Measurements from ENCODE around the gene SMIM24.
"Not testable (repeated sequence)": the region's sequence is repeated elsewhere in the genome, so short reads cannot be mapped to it uniquely, and the experiment has no call there.

SMIM24 gene

DNA sequence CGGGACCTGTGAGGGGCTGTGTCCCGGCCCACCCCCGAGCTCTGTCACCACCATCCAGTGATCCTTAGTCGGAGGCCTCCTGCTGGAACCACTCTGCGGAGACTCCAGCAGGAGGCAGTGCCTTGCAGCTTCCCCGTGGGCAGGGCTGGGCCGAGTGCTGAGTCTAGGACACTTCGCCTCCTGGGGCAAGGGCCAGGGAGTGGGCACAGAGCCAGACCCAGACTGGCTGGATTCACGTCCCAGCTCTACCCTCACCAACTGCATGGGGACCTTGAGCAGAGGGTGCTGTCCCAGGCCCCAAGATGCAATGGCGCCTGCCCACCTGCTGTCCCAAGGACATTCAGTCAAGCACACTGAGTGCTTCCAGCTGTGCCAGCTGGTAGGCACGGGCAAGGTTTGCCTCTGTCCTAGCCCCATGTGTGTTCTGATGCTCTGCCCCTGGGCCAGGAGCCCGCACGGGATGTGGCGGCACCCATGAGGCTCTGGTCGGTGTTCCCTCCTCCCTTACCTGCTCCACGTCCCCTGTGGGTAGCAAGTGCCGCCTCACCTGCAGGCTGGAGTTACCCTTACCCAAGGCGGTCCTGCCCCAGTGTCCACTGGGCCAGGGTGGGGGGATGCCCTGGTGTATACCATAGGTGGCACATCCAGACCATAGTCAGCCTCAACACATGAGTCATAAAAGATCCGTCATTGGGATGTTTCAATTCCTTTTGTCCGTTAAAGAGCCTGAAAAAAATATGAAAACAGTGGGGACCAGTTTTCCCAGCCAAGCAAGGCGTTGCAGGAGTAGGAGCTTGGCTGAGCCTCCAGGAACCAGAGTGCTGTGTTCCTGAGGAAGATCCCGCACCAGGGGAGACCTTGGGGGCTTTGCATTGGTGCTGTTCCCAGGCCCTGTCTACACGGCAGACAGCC is 33.2 kb upstream of the SMIM24 start:
- Histone ChIP-seq H3K4me3 (ENCODE audit: low read length) (no peak overlapping the region), H3K4me2 (ENCODE audit: low read length) (no peak overlapping the region), H3K36me3 (ENCODE audit: insufficient read depth, low read length) (peaks cover 30% of the 10 kb centered on the region), H3K4me1 (ENCODE audit: control insufficient read depth, insufficient read depth, low read length) (peaks cover 41% of the 10 kb centered on the region), H3K9me3 (replicated peaks; ENCODE audit: low read length) (no peaks in the 10 kb centered on the region), H3K27me3 (ENCODE audit: control insufficient read depth, insufficient read depth, low read length) (no peaks in the 10 kb centered on the region), H3K9ac (ENCODE audit: low read depth, low read length) (no peak overlapping the region)

DNA sequence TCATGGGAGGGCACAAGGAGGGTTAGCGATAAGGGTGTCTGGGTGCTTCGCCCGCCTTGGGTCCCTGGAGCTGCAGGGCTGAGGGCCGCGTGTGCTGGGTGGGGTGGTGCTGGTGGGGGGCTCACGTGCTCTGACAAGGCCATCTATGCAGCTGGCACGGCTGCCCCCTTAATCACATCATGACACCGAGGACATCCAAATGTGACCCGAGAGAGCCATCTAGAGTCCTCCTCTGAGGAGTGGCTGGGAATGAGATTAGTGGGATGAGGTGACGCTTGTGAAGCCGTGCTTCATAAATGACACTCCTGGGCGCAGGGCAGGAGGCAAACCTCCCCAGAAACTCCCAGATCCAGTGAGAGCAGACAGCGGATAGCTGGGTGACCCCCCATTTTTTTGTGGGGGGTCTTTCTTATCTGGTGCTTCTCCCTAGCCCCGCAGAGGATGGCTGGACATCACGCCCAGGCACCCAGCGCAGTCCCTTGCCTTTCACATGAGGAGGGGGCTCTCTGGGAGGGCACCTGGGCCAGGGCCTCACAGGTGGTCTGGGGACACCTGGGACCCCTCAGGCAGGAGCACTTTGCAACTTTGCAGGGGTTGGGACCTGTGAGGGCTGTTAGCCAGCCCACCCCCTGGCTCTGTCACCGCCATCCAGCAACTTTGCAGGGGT is 32.4 kb upstream of the SMIM24 start:
- peaks cover 45% of the 10 kb centered on the region for H3K4me1 ChIP-seq (ENCODE audit: control insufficient read depth, insufficient read depth, low read length)

DNA sequence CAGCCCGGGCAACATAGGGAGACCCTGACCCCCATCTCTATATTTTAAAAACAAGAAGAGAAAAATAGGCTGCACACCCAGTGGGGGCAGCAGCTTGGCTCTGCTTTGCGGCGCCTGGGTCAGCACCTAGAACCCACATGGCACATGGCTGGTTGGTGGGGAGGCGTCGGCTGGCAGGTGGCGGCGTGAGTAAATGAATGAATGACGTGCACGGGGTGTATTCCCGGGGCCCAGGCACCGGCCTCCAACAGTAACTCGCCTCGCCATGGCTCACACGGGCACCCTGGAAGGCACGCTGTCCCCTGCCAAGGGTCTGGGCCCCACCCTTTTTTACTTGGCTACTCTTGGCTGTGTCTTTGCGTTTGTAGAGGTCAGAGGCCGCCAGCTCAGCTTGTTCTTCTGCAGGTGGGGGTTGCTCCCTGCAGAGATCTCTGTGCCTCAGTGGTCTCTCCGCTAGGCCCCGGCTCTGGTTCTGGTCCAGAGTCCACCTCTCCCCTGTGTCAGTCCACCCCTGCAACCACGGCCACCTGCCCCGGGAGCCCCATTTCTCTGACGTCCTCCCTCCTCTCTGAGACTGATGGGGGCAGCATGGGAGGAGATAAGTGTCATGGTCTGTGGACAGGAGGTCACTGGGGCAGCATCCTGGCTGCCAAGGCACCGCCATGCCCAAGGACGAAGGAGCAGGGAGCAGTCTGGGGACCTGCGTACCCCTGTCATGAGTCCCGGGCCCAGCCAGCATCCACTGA is 31.4 kb upstream of the SMIM24 start:
- no peak overlapping the region for H3K4me3 ChIP-seq (ENCODE audit: low read length)
- H3K9ac ChIP-seq (ENCODE audit: low read depth, low read length): no peak overlapping the region
- no peak overlapping the region for H3K4me2 ChIP-seq (ENCODE audit: low read length)
- H3K4me1 ChIP-seq (ENCODE audit: control insufficient read depth, insufficient read depth, low read length): peaks cover 51% of the 10 kb centered on the region
- no peaks in the 10 kb centered on the region for H3K9me3 ChIP-seq (replicated peaks; ENCODE audit: low read length)
- H3K36me3 ChIP-seq (ENCODE audit: insufficient read depth, low read length): peaks cover 30% of the 10 kb centered on the region
- no peaks in the 10 kb centered on the region for H3K27me3 ChIP-seq (ENCODE audit: control insufficient read depth, insufficient read depth, low read length)

More for the DNA sequence above, 32.4 kb upstream of the SMIM24 start:
- Histone ChIP-seq H3K4me3 (ENCODE audit: low read length) (no peak overlapping the region), H3K36me3 (ENCODE audit: insufficient read depth, low read length) (peaks cover 30% of the 10 kb centered on the region), H3K9me3 (replicated peaks; ENCODE audit: low read length) (no peaks in the 10 kb centered on the region), H3K4me2 (ENCODE audit: low read length) (no peak overlapping the region), H3K27me3 (ENCODE audit: control insufficient read depth, insufficient read depth, low read length) (no peaks in the 10 kb centered on the region), H3K9ac (ENCODE audit: low read depth, low read length) (no peak overlapping the region)

DNA sequence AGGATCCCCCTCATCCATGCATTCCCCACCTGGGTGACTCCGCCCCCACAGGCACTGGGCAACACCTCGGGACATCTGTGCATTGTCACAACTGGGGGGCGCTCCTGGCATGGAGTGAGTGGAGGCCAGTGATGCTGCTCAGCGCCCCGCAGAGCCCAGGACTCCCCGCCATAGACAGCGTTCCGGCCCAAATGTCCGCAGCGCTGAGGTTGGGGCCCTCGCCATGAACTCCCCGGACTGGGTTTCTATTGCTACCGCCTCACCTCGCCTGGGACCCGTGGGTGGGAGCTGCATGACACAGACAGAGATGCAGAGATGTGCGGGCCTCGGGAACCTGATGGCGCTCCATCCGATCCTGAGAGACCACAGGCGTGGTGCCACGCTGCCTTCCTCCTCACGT is 30.4 kb upstream of the SMIM24 start:
- Histone ChIP-seq H3K9ac (ENCODE audit: low read depth, low read length) (no peak overlapping the region), H3K9me3 (replicated peaks; ENCODE audit: low read length) (no peaks in the 10 kb centered on the region), H3K36me3 (ENCODE audit: insufficient read depth, low read length) (peaks cover 30% of the 10 kb centered on the region), H3K27me3 (ENCODE audit: control insufficient read depth, insufficient read depth, low read length) (no peaks in the 10 kb centered on the region), H3K4me3 (ENCODE audit: low read length) (no peak overlapping the region), H3K4me2 (ENCODE audit: low read length) (no peak overlapping the region), H3K4me1 (ENCODE audit: control insufficient read depth, insufficient read depth, low read length) (peaks cover 43% of the 10 kb centered on the region)

DNA sequence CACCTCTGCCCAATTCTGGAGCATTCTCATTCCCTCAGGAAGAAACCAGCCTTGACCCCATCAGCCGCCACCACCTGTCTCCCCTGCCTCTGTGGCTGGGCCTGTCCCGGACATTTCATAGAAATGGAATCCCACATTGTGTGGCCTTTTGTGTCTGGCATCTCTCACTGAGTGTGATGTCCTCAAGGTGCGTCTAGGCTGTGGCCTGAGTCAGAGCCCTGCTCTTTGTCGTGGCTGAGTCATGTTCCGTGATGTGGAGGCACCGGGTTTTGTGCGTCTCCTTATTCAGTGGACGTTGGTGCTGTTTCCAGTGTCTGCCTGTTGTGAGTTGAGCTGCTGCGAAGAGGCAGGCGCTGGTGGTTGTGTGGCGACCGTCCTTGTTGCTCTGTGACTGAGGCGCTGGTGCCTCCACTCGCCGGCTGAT is 29.3 kb upstream of the SMIM24 start:
- Histone ChIP-seq H3K27me3 (ENCODE audit: control insufficient read depth, insufficient read depth, low read length) (no peaks in the 10 kb centered on the region), H3K9me3 (replicated peaks; ENCODE audit: low read length) (no peaks in the 10 kb centered on the region), H3K4me3 (ENCODE audit: low read length) (no peak overlapping the region), H3K9ac (ENCODE audit: low read depth, low read length) (no peak overlapping the region), H3K4me2 (ENCODE audit: low read length) (no peak overlapping the region), H3K4me1 (ENCODE audit: control insufficient read depth, insufficient read depth, low read length) (peaks cover 43% of the 10 kb centered on the region), H3K36me3 (ENCODE audit: insufficient read depth, low read length) (peaks cover 30% of the 10 kb centered on the region)

DNA sequence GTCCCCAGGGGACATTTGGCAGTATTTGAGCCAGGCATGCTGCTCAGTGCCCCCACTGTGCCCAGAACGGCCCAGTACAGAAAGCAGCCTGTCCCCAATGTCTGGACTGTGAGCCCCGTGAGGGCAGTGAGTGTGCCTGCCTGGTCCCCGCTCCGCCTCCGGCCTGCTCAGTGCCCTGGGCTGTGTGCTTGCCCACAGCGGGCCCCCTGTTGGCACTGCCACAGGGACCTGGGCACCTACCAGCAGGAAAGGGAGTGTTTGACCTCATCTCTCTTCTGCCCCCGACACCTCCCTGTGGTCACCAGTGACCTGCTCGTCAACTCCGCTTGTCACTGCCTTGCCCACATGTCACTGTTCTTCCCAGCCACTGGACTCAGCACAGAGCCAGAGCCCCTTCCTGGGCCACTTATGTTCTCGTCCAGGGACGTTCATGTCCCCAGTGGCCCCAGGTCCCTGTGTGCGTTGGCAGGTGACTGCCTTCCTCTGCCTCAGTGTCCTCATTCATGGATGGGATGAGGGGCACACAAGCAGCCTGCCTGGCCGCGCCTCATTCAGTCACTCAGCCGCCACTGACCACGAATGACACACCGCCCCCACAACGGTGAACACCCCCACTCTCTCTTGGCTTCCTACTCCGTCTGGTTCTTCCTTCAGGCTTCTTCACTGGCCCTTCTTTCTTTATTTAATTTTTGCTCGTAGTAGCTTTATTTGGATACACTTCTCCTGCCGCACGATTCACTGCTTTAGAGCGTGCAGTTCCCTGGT is 28.6 kb upstream of the SMIM24 start:
- H3K4me2 ChIP-seq (ENCODE audit: low read length): peak overlapping the region; percentile 37
- no peaks in the 10 kb centered on the region for H3K27me3 ChIP-seq (ENCODE audit: control insufficient read depth, insufficient read depth, low read length)
- no peak overlapping the region for H3K9ac ChIP-seq (ENCODE audit: low read depth, low read length)
- peaks cover 30% of the 10 kb centered on the region for H3K36me3 ChIP-seq (ENCODE audit: insufficient read depth, low read length)
- no peak overlapping the region for H3K4me3 ChIP-seq (ENCODE audit: low read length)
- peaks cover 36% of the 10 kb centered on the region for H3K4me1 ChIP-seq (ENCODE audit: control insufficient read depth, insufficient read depth, low read length)
- H3K9me3 ChIP-seq (replicated peaks; ENCODE audit: low read length): no peaks in the 10 kb centered on the region

DNA sequence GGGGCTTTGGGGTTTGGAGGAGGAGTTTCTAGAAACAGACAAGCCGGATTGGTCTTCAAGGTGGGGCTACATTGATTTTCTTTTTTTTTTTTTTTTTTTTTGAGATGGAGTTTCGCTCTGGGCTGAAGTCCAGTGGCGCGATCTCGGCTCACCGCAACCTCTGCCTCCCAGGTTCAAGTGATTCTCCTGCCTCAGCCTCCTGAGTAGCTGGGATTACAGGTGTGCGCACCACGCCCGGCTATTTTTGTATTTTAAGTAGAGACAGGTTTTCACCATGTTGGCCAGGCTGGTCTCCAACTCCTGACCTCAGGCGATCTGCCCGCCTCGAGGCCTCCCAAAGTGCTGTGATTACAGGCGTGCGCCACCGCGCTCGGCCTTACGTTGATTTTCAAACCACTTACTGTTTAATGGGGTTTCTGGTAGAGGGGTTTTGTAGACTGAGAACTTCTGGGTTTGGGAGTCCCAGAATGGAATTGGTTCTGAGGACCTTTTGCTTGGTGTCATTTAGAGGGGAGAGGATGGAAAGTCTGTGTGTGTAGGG is 27.9 kb upstream of the SMIM24 start:
- H3K27me3 ChIP-seq (ENCODE audit: control insufficient read depth, insufficient read depth, low read length); H3K9ac ChIP-seq (ENCODE audit: low read depth, low read length); H3K9me3 ChIP-seq (replicated peaks; ENCODE audit: low read length): not testable (repeated sequence)
- Histone ChIP-seq H3K4me1 (ENCODE audit: control insufficient read depth, insufficient read depth, low read length) (peaks cover 30% of the 10 kb centered on the region), H3K4me2 (ENCODE audit: low read length) (peak overlapping the region; percentile 96), H3K4me3 (ENCODE audit: low read length) (peak overlapping the region; percentile 99), H3K36me3 (ENCODE audit: insufficient read depth, low read length) (peaks cover 26% of the 10 kb centered on the region)

DNA sequence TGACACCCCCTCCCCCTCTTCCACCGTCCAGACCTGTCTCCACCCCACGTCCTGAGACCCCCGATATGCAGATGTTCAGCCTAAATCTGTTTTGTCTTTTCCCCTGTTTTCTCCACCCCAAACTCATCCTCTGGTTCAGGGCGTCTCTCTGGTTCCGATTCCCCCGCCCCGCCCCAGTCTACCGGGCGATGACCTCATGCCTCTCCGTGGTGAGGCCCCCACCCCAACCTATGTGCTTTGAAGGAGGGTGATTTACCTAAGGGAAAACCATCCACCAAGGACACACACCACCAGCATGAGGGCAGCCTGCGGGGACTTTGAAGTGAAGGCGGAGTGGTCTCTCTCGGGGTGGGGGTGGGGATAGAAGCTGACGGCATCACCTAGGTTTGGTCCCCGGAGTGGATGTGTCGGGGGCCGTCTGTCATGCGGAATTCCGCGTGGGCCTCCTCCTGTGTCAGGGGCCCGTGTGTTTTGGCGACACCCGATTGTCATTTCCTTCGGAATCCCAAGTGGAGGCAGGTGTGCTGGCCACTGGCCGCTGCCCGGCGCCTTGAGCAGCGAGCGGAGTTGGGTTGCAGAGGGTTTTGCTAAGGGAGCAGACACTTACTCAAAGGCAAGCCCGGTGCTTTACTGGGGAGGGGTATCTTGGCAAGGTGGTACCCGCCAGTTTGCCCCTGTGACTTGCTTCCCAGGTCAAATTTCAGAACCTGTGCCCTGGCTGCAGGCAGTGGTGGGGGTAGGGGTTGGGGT is 27.2 kb upstream of the SMIM24 start:
- H3K36me3 ChIP-seq (ENCODE audit: insufficient read depth, low read length): peaks cover 23% of the 10 kb centered on the region
- no peaks in the 10 kb centered on the region for H3K27me3 ChIP-seq (ENCODE audit: control insufficient read depth, insufficient read depth, low read length)
- peak overlapping the region; percentile 96 for H3K4me2 ChIP-seq (ENCODE audit: low read length)
- peak overlapping the region; percentile 99 for H3K4me3 ChIP-seq (ENCODE audit: low read length)
- H3K9ac ChIP-seq (ENCODE audit: low read depth, low read length): peak overlapping the region; percentile 93
- H3K4me1 ChIP-seq (ENCODE audit: control insufficient read depth, insufficient read depth, low read length): peaks cover 30% of the 10 kb centered on the region
- no peaks in the 10 kb centered on the region for H3K9me3 ChIP-seq (replicated peaks; ENCODE audit: low read length)

DNA sequence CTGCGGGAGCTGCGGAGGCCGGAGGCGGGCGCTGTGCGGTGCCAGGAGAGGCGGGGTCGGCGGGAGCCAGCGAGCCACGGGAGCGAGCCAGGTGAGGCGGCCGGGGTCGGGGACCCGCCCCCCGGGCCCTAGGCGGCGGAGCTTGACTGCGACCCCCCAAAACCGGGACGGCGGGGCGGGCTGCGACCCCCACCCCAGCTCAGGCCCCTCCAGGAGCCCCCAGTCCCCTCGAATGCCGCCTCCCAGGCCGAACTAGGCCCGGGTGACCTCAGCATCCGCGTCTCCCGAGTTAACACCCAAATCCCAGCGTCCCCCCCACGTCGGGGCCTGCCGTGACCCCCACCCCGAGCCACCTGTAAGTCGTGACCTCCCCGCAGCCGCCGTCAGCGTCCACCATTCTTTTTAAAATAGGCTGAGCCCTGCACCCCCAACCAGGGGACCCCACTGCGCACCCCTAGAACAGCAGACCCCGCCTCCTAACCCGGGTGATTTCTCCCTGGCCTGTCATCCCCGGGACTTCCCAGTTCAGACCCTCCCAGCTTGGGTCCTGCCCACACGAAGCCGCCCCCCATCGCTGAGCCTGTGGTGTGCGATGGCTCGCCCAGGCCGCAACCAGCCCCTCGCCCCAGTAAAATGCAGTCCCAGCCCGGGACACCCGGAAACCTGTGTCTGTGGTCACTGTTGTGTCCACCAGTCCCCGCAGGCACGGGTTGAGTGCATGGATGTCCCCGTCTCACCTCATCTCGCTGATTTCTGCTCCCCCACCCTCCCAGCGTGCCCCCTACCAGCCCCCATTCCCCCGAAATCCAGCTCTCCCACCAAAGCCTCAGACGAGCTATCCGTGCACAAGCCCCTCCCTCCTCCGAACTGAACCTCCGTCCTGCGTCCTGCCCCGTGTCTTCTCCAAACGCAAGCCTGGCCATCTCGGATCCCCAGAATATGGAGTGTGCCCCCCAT is 26.3 kb upstream of the SMIM24 start:
- peaks cover 18% of the 10 kb centered on the region for H3K36me3 ChIP-seq (ENCODE audit: insufficient read depth, low read length)
- H3K9me3 ChIP-seq (replicated peaks; ENCODE audit: low read length): no peaks in the 10 kb centered on the region
- H3K27me3 ChIP-seq (ENCODE audit: control insufficient read depth, insufficient read depth, low read length): no peaks in the 10 kb centered on the region
- H3K4me1 ChIP-seq (ENCODE audit: control insufficient read depth, insufficient read depth, low read length): peaks cover 30% of the 10 kb centered on the region
- H3K9ac ChIP-seq (ENCODE audit: low read depth, low read length): peak overlapping the region; percentile 93
- H3K4me2 ChIP-seq (ENCODE audit: low read length): peak overlapping the region; percentile 96
- peak overlapping the region; percentile 99 for H3K4me3 ChIP-seq (ENCODE audit: low read length)
